Measurements from ENCODE around the gene DOCK7.

DNA sequence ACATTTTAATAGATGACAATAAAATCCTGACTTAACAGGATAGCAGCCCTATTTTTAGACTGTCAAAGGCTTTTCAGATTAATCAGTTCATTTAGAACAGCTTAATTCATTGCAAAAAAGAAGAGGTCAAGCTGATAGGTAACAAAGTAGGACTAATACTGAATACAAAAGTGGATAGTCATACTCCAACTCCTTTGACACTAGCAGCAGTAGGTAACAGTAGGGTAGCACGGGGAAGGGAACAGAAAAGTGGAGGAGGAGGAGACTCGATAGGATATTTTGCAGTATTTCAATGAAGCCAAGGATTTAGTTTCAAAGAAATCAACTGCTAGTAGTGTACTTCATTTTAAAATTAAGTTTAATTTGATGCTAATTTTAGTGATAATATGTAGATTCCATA, 200.2 kb downstream of the DOCK7 start:
- TF ChIP-seq EZH2 (IDR thresholded peaks at IDR 0.05; ENCODE audit: low read length, unreplicated experiment): no peak
- TF ChIP-seq, protein P1, sequence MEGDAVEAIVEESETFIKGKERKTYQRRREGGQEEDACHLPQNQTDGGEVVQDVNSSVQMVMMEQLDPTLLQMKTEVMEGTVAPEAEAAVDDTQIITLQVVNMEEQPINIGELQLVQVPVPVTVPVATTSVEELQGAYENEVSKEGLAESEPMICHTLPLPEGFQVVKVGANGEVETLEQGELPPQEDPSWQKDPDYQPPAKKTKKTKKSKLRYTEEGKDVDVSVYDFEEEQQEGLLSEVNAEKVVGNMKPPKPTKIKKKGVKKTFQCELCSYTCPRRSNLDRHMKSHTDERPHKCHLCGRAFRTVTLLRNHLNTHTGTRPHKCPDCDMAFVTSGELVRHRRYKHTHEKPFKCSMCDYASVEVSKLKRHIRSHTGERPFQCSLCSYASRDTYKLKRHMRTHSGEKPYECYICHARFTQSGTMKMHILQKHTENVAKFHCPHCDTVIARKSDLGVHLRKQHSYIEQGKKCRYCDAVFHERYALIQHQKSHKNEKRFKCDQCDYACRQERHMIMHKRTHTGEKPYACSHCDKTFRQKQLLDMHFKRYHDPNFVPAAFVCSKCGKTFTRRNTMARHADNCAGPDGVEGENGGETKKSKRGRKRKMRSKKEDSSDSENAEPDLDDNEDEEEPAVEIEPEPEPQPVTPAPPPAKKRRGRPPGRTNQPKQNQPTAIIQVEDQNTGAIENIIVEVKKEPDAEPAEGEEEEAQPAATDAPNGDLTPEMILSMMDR (conservative IDR thresholded peaks at IDR 0.05; ENCODE audit: low read depth, low read length): no peak
- no peak for TF ChIP-seq EZH2phosphoT487 (IDR thresholded peaks at IDR 0.05; ENCODE audit: borderline replicate concordance, low read length)
